Caco-2 (cell line): ENCODE measurements around the gene CYTH4. TPM values are rescaled to one million over a fixed set of nuclear protein-coding genes. Genes with fewer than 3 reads are reported as not detected.

Experiments
- BruUV-seq: library from RNA; stranded (reverse); fragments of 400-500 nt; replicated peaks from 2 replicates; lab custom pipeline; 2021; lab: Mats Ljungman, UMichigan
- CTCF ChIA-PET: fragments of 300-600 bp; sonication (Branson Sonifier 250); formaldehyde crosslinking; loops from one replicate; lab custom pipeline; 2022; ENCODE audit warnings: antibody characterized with exemption; lab: Charles Lee
- POLR2A ChIA-PET: fragments of 300-600 bp; sonication (Branson Sonifier 250); formaldehyde crosslinking; loops from one replicate; lab custom pipeline; 2022; ENCODE audit warnings: antibody characterized with exemption; lab: Charles Lee
- DNase-seq, 2 experiments: peaks; one replicate each; pipeline versions ENCODE4 v3.0.0 to v3.0.0-alpha.2; 2020 to 2022
- H3K27me3 ChIP-seq: replicated peaks from 2 replicates; pipeline ENCODE4 v1.6.0; 2011; ENCODE audit warnings: low read length; ENCODE audit not compliant: control insufficient read depth, insufficient read depth
- H3K36me3 ChIP-seq: 2 replicates; pipeline ENCODE4 v1.5.1; 2011; ENCODE audit warnings: low read length; ENCODE audit not compliant: control insufficient read depth, insufficient read depth
- H3K4me1 ChIP-seq: fragments of 250-450 bp; sonication (Bioruptor Pico); 2 replicates; pipeline ENCODE4 v1.5.1; 2020; ENCODE audit warnings: mild to moderate bottlenecking
- H3K4me3 ChIP-seq: 2 replicates; pipeline ENCODE4 v1.5.1; 2011; ENCODE audit warnings: low read depth, mild to moderate bottlenecking, control low read depth, low read length
- H3K9me3 ChIP-seq: fragments of 250-450 bp; sonication (Bioruptor Pico); 2 replicates; pipeline ENCODE4 v1.5.1; 2020; ENCODE audit warnings: mild to moderate bottlenecking, moderate library complexity
- H3K27ac Mint-ChIP-seq: one replicate; pipeline ENCODE4 v1.8.0; 2022; ENCODE audit warnings: mixed read lengths; ENCODE audit not compliant: unreplicated experiment
- H3K27me3 Mint-ChIP-seq: one replicate; pipeline ENCODE4 v1.8.0; 2022; ENCODE audit warnings: mixed read lengths; ENCODE audit not compliant: insufficient read depth, unreplicated experiment
- H3K36me3 Mint-ChIP-seq: one replicate; pipeline ENCODE4 v1.8.0; 2022; ENCODE audit warnings: mild to moderate bottlenecking, mixed read lengths; ENCODE audit not compliant: insufficient read depth, unreplicated experiment
- H3K4me1 Mint-ChIP-seq: one replicate; pipeline ENCODE4 v1.8.0; 2022; ENCODE audit warnings: low read depth, mixed read lengths; ENCODE audit not compliant: unreplicated experiment
- H3K4me3 Mint-ChIP-seq: one replicate; pipeline ENCODE4 v1.8.0; 2022; ENCODE audit warnings: mild to moderate bottlenecking, moderate library complexity, mixed read lengths; ENCODE audit not compliant: unreplicated experiment
- H3K9me3 Mint-ChIP-seq: one replicate; pipeline ENCODE4 v1.8.0; 2022; ENCODE audit warnings: mixed read lengths; ENCODE audit not compliant: unreplicated experiment
- intact Hi-C: fragments of 100-400 bp; cut with micrococcal nuclease; formaldehyde crosslinking; loops from one replicate; pipeline ENCODE4 v1.10.0; 2022; ENCODE audit not compliant: unreplicated experiment
- total RNA-seq: library from RNA; stranded (reverse); gene quantifications from 2 replicates; pipeline ENCODE4 v1.2.3, GENCODE V29; 2022
- TF ChIP-seq, protein P1 (sequence below), 2 experiments: fragments of 200-600 bp in 1 of 2; IDR thresholded peaks; 1 replicate in 1 of 2; 2 replicates in 1 of 2; pipeline versions ENCODE4 v1.5.1 to v1.8.0; 2011 to 2022; ENCODE audit warnings: antibody characterized with exemption in 1 of 2, control low read depth in 1 of 2, inconsistent platforms in 1 of 2, low read depth in 1 of 2, low read length in 1 of 2, mild to moderate bottlenecking in 1 of 2, moderate library complexity in 1 of 2; ENCODE audit not compliant: insufficient read depth in 1 of 2, severe bottlenecking in 1 of 2, unreplicated experiment in 1 of 2

CYTH4 gene
- total RNA-seq, 1 experiment from 2014 or later: not detected

DNA sequence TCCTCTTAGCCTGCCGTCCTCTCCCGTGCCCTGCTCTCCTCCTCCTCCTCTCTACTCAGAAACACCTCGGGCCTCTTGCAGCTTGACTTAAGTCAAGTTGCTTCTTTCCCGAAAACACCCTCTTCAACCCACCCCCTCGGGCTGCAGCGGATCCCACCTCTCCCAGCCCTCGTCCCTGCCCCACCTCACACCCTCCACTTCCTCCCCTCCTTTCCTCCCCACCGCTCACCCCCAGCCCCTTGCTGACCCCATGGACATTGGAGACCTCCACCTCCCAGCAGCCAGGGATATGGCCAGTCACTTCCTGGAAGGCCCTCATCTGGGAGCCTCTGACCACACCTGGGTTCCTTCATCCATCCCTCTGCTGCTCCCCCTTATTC lies 8.5 kb upstream of the CYTH4 start:
- DNase-seq: no peak
- TF ChIP-seq, protein P1, sequence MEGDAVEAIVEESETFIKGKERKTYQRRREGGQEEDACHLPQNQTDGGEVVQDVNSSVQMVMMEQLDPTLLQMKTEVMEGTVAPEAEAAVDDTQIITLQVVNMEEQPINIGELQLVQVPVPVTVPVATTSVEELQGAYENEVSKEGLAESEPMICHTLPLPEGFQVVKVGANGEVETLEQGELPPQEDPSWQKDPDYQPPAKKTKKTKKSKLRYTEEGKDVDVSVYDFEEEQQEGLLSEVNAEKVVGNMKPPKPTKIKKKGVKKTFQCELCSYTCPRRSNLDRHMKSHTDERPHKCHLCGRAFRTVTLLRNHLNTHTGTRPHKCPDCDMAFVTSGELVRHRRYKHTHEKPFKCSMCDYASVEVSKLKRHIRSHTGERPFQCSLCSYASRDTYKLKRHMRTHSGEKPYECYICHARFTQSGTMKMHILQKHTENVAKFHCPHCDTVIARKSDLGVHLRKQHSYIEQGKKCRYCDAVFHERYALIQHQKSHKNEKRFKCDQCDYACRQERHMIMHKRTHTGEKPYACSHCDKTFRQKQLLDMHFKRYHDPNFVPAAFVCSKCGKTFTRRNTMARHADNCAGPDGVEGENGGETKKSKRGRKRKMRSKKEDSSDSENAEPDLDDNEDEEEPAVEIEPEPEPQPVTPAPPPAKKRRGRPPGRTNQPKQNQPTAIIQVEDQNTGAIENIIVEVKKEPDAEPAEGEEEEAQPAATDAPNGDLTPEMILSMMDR (IDR thresholded peaks at IDR 0.05; ENCODE audit: insufficient read depth in 1 of 2, low read depth in 1 of 2, low read length in 1 of 2, severe bottlenecking in 1 of 2, unreplicated experiment in 1 of 2): no peak
- ChIA-PET POLR2A (no interaction called here), CTCF (no interaction called here)
- Mint-ChIP-seq H3K36me3 (no peaks in the 10 kb centered on the region), H3K4me3 (no peak overlapping the region), H3K27me3 (peaks cover 16% of the 10 kb centered on the region), H3K9me3 (no peaks in the 10 kb centered on the region), H3K4me1 (no peaks in the 10 kb centered on the region), H3K27ac (no peak overlapping the region)
- Histone ChIP-seq H3K36me3 (no peaks in the 10 kb centered on the region), H3K9me3 (no peaks in the 10 kb centered on the region), H3K4me1 (no peaks in the 10 kb centered on the region), H3K27me3 (no peaks in the 10 kb centered on the region; the same call in 1 of the 2 replicates), H3K4me3 (no peak overlapping the region)
- no TSS peak for BruUV-seq
- intact Hi-C loops: no loop called here

DNA sequence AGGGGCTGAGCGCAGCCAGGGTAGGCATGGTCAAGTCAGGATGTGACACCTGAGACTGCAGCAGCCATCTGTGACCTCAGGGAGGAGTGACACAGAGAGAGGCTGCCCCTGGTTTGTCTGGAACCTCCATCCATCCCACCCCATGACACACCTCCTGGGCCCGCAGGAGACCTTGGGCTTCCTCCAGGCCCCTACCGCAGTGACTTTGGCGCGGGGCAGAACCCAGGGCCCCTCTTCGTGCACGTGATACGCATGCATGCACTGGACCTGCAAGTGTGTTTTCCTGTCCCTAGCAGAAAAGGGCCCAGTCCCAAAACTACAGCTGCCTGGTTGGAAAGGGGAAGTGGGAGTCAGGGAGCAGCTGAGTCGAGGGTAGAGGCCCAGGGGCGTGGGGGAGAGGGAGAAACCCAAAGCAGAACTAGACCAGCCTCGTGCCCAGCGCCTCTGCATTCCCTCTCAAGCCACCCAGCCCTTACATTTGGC lies 7.9 kb upstream of the CYTH4 start:
- H3K9me3 ChIP-seq: no peaks in the 10 kb centered on the region
- no TSS peak for BruUV-seq
- no peaks in the 10 kb centered on the region for H3K4me1 Mint-ChIP-seq
- H3K9me3 Mint-ChIP-seq: no peaks in the 10 kb centered on the region
- intact Hi-C loops: no loop called here
- H3K36me3 ChIP-seq: no peaks in the 10 kb centered on the region
- CTCF ChIA-PET: no interaction called here
- peaks cover 14% of the 10 kb centered on the region for H3K27me3 Mint-ChIP-seq
- H3K27ac Mint-ChIP-seq: no peak overlapping the region
- no peak overlapping the region for H3K4me3 Mint-ChIP-seq
- DNase-seq: no peak
- H3K36me3 Mint-ChIP-seq: no peaks in the 10 kb centered on the region
- no peak overlapping the region for H3K4me3 ChIP-seq
- POLR2A ChIA-PET: no interaction called here
- H3K4me1 ChIP-seq: no peaks in the 10 kb centered on the region
- H3K27me3 ChIP-seq: no peaks in the 10 kb centered on the region; the same call in 1 of the 2 replicates
- TF ChIP-seq, protein P1 (IDR thresholded peaks at IDR 0.05; ENCODE audit: insufficient read depth in 1 of 2, low read depth in 1 of 2, low read length in 1 of 2, severe bottlenecking in 1 of 2, unreplicated experiment in 1 of 2): no peak

DNA sequence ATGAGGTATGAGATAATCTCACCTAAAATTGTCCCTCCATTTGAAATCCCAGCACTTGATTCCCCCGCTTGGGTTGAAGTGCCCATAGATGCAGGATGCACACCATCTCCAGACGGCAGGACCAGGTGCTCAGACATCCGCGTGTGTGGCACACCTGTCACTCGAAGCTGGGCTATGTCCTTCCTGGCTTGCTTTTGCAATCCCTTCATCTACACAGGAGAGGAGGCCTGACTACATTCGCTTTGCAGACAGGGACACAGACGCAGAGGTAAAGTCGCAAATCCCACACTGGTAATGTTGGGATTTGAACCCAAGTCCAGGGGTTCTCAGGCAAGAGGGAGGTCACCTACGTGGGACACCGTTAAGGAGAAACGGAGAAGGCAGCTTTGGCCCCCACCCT lies 7.2 kb upstream of the CYTH4 start:
- H3K36me3 Mint-ChIP-seq: no peaks in the 10 kb centered on the region
- no peaks in the 10 kb centered on the region for H3K9me3 Mint-ChIP-seq
- Histone ChIP-seq H3K9me3 (no peaks in the 10 kb centered on the region), H3K36me3 (no peaks in the 10 kb centered on the region), H3K27me3 (no peaks in the 10 kb centered on the region; the same call in 1 of the 2 replicates), H3K4me3 (no peak overlapping the region), H3K4me1 (no peaks in the 10 kb centered on the region)
- H3K4me1 Mint-ChIP-seq: no peaks in the 10 kb centered on the region
- ChIA-PET POLR2A (no interaction called here), CTCF (no interaction called here)
- BruUV-seq: no TSS peak
- H3K4me3 Mint-ChIP-seq: no peak overlapping the region
- TF ChIP-seq, protein P1 (IDR thresholded peaks at IDR 0.05; ENCODE audit: insufficient read depth in 1 of 2, low read depth in 1 of 2, low read length in 1 of 2, severe bottlenecking in 1 of 2, unreplicated experiment in 1 of 2): no peak
- peaks cover 10% of the 10 kb centered on the region for H3K27me3 Mint-ChIP-seq
- no peak for DNase-seq
- intact Hi-C loops: no loop called here
- no peak overlapping the region for H3K27ac Mint-ChIP-seq
